HL-60 (cell line): ENCODE measurements around the gene NKX2-4.

Source experiments
- POLR2AphosphoS5 ChIP-seq: IDR thresholded peaks from 2 replicates; pipeline ENCODE4 v1.6.1; 2012; ENCODE audit warnings: low read depth
- SPI1 ChIP-seq: IDR thresholded peaks from 2 replicates; pipeline ENCODE4 v1.6.1; 2012; ENCODE audit warnings: low read depth, mild to moderate bottlenecking, borderline replicate concordance
- TF ChIP-seq, protein P1 (sequence below): IDR thresholded peaks from one replicate; pipeline ENCODE4 v1.5.1; 2011; ENCODE audit warnings: low read length, control low read depth, inconsistent platforms; ENCODE audit not compliant: insufficient read depth
- TF ChIP-seq, protein P2 (sequence below): IDR thresholded peaks from 2 replicates; pipeline ENCODE4 v1.6.1; 2012; ENCODE audit warnings: low read depth; ENCODE audit not compliant: insufficient replicate concordance

DNA sequence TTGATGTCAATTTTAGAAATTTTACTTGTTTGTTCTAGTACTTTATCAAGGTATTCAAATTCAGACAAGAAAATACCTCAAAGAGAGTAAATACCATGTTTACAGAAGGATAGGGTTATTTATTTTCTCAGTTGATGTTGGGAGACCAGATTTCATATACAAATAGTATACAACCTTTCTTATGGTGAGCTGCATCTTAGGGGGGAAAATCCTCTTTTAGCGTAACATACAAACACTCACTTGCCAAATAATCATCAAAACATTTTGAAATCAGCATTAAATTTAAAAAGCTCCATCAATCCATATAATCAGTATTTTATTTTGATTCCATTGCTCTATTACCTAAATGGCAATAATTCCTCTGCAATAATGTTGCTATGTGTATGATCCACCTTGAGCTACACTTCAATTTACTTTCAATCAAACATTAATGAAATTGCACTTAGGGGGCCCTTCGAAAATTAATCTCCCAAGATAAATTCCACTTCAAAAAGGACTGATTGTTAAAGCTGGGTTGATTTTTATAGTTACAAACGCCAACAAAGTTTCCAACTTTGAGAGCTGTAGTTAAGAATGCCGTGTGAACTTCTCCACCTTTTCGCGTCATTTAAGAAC is 2.2 kb downstream of the NKX2-4 start:
- TF ChIP-seq, protein P1, sequence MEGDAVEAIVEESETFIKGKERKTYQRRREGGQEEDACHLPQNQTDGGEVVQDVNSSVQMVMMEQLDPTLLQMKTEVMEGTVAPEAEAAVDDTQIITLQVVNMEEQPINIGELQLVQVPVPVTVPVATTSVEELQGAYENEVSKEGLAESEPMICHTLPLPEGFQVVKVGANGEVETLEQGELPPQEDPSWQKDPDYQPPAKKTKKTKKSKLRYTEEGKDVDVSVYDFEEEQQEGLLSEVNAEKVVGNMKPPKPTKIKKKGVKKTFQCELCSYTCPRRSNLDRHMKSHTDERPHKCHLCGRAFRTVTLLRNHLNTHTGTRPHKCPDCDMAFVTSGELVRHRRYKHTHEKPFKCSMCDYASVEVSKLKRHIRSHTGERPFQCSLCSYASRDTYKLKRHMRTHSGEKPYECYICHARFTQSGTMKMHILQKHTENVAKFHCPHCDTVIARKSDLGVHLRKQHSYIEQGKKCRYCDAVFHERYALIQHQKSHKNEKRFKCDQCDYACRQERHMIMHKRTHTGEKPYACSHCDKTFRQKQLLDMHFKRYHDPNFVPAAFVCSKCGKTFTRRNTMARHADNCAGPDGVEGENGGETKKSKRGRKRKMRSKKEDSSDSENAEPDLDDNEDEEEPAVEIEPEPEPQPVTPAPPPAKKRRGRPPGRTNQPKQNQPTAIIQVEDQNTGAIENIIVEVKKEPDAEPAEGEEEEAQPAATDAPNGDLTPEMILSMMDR, result no peak
- TF ChIP-seq POLR2AphosphoS5 (no peak), SPI1 (no peak)
- TF ChIP-seq, protein P2, sequence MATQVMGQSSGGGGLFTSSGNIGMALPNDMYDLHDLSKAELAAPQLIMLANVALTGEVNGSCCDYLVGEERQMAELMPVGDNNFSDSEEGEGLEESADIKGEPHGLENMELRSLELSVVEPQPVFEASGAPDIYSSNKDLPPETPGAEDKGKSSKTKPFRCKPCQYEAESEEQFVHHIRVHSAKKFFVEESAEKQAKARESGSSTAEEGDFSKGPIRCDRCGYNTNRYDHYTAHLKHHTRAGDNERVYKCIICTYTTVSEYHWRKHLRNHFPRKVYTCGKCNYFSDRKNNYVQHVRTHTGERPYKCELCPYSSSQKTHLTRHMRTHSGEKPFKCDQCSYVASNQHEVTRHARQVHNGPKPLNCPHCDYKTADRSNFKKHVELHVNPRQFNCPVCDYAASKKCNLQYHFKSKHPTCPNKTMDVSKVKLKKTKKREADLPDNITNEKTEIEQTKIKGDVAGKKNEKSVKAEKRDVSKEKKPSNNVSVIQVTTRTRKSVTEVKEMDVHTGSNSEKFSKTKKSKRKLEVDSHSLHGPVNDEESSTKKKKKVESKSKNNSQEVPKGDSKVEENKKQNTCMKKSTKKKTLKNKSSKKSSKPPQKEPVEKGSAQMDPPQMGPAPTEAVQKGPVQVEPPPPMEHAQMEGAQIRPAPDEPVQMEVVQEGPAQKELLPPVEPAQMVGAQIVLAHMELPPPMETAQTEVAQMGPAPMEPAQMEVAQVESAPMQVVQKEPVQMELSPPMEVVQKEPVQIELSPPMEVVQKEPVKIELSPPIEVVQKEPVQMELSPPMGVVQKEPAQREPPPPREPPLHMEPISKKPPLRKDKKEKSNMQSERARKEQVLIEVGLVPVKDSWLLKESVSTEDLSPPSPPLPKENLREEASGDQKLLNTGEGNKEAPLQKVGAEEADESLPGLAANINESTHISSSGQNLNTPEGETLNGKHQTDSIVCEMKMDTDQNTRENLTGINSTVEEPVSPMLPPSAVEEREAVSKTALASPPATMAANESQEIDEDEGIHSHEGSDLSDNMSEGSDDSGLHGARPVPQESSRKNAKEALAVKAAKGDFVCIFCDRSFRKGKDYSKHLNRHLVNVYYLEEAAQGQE, result no peak
